Tibial nerve (tissue), 4 donors: ENCODE measurements around the gene ADAMTS3. TPM values are rescaled to one million over a fixed set of nuclear protein-coding genes. Genes with fewer than 3 reads are reported as not detected.
A peak's percentile ranks its signal among the peaks of the same experiment; 100 is the strongest.

Source experiments
- DNase-seq, 2 donors: peaks; one replicate each; pipeline ENCODE4 v3.0.0-alpha.2; 2019; ENCODE audit warnings: low spot score in 2 of 2
- H3K27ac ChIP-seq, 4 donors: fragments of 200-600 bp; sonication (generic) in 3 of 4; one replicate each; pipeline ENCODE4 v1.5.1; 2017 to 2019; ENCODE audit warnings: mild to moderate bottlenecking in 1 of 4
- H3K27me3 ChIP-seq, 2 donors: fragments of 200-600 bp; sonication (generic) in 1 of 2; one replicate each; pipeline versions ENCODE4 v1.5.1 to v1.6.0; 2017 to 2019
- H3K36me3 ChIP-seq, 3 donors: fragments of 200-600 bp; sonication (generic); one replicate each; pipeline ENCODE4 v1.5.1; 2018 to 2019
- H3K4me1 ChIP-seq, 4 donors: fragments of 200-600 bp; sonication (generic) in 3 of 4; one replicate each; pipeline ENCODE4 v1.5.1; 2017 to 2019
- H3K4me3 ChIP-seq, 4 donors: fragments of 200-600 bp; sonication (generic) in 3 of 4; one replicate each; pipeline ENCODE4 v1.5.1; 2017 to 2019; ENCODE audit warnings: mild to moderate bottlenecking in 1 of 4, moderate library complexity in 1 of 4
- H3K9me3 ChIP-seq, 4 donors: fragments of 200-600 bp; sonication (generic) in 3 of 4; one replicate each; pipeline ENCODE4 v1.5.1; 2017 to 2019
- EP300 ChIP-seq, 2 donors: sonication (generic); formaldehyde crosslinking; IDR thresholded peaks; one replicate each; pipeline ENCODE4 v1.6.1; 2017; ENCODE audit warnings: antibody characterized with exemption in 2 of 2, mild to moderate bottlenecking in 1 of 2
- POLR2A ChIP-seq, 2 donors: fragments of 450-650 bp; IDR thresholded peaks; one replicate each; pipeline ENCODE4 v1.6.1; 2017; ENCODE audit warnings: antibody characterized with exemption in 2 of 2, mild to moderate bottlenecking in 2 of 2, moderate library complexity in 2 of 2
- WGBS, 2 donors: methylation state at CpG; one replicate each; pipeline ENCODE4 v1.1.5; 2018; 5-methylcytosine and 5-hydroxymethylcytosine counted together
- total RNA-seq, 4 donors: library from RNA; depleted of rRNA; stranded (reverse); fragments of >200 nt; gene quantifications; one replicate each; pipeline ENCODE4 v1.1.0, GENCODE V29; 2016
- TF ChIP-seq, protein P1 (sequence below), 5 experiments: fragments of 200-600 bp in 3 of 5; fragments of 450-650 bp in 2 of 5; sonication (generic) in 3 of 5; IDR thresholded peaks; one replicate each; pipeline ENCODE4 v1.5.1; 2016 to 2019; ENCODE audit warnings: antibody characterized with exemption in 5 of 5, mild to moderate bottlenecking in 3 of 5, moderate library complexity in 2 of 5

Gene ADAMTS3
- total RNA-seq, 4 donors from 2014 or later = 1.7 to 4.3 (median 2.4) TPM

DNA sequence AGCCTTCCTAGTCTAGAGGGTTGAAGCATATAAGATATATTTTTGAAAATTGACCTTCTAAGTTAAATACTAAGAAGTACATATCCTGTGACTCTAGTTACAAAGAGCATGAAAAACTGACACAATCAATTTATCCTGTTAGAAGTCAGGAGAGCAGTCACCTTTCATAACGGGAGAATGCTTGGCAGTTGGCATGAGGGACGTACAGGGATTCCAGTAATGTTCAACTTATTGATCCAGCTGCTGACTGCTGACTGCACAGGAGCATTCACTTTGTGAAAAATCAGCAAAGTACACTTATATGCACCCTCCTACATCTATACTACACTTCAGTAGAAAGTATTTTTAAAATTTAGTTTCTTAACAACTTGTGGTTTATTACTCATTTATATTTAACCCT lies 4.2 kb downstream of the ADAMTS3 start:
- DNase-seq = no peak
- 81% methylated on average over 2 of the region's 2 CpGs for WGBS, 2 donors
- Histone ChIP-seq H3K9me3 (no peaks in the 10 kb centered on the region), H3K27me3 (no peaks in the 10 kb centered on the region), H3K36me3 (no peaks in the 10 kb centered on the region), H3K27ac (no peak overlapping the region), H3K4me1 (peaks cover 0 to 13% (median 4%) of the 10 kb centered on the region in 4 donors), H3K4me3 (no peak overlapping the region)
- TF ChIP-seq EP300 (IDR thresholded peaks at IDR 0.05) (no peak), POLR2A (IDR thresholded peaks at IDR 0.05) (no peak)

DNA sequence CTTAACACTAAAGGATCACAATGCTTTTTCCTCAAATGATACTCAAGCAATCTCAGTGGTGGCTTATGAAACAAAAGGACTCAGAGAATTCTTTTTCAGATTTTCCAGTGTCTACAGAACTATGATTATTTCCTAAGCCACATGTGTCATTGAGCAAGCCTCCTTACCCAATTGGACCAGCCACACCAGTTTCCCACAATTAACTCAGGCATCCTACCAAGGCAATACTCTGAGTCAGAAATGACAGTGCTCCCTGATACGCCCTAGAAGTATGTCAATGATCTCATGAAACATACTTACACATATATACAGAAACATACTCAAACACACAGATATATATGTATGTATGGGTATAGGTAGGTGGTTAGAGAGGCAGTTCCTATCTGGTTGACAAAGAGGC lies 4.8 kb downstream of the ADAMTS3 start:
- Histone ChIP-seq H3K27me3 (no peaks in the 10 kb centered on the region), H3K27ac (no peak overlapping the region), H3K9me3 (no peaks in the 10 kb centered on the region), H3K36me3 (no peaks in the 10 kb centered on the region), H3K4me3 (no peak overlapping the region), H3K4me1 (peaks cover 0 to 8% (median 4%) of the 10 kb centered on the region in 4 donors)
- TF ChIP-seq EP300 (IDR thresholded peaks at IDR 0.05) = peak in 1 of 2 donors; percentile 49
- TF ChIP-seq, protein P1, sequence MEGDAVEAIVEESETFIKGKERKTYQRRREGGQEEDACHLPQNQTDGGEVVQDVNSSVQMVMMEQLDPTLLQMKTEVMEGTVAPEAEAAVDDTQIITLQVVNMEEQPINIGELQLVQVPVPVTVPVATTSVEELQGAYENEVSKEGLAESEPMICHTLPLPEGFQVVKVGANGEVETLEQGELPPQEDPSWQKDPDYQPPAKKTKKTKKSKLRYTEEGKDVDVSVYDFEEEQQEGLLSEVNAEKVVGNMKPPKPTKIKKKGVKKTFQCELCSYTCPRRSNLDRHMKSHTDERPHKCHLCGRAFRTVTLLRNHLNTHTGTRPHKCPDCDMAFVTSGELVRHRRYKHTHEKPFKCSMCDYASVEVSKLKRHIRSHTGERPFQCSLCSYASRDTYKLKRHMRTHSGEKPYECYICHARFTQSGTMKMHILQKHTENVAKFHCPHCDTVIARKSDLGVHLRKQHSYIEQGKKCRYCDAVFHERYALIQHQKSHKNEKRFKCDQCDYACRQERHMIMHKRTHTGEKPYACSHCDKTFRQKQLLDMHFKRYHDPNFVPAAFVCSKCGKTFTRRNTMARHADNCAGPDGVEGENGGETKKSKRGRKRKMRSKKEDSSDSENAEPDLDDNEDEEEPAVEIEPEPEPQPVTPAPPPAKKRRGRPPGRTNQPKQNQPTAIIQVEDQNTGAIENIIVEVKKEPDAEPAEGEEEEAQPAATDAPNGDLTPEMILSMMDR (IDR thresholded peaks at IDR 0.05) = no peak
- TF ChIP-seq POLR2A (IDR thresholded peaks at IDR 0.05) = no peak
- no peak for DNase-seq
- WGBS, 2 donors = 86 to 88% methylated on average over 1 of the region's 1 CpG

DNA sequence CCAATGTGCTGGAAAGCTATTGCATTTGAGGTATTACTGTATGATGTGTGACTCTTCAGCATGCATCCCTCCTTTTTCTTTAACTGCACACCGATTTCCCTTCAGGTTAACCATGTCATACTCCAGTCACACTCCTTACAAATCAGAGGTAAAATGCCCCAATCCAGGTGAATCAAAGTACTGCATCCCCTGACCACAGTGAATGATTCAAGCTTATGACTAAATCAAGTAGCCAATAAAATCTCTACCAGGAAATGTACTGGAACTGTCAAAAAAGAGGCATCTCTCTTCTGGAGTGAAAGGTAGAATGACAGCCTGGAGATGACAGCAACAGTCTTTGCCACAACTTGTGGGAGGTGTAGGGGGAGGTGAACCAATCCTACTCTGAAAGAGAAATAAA lies 10.4 kb downstream of the ADAMTS3 start:
- H3K4me1 ChIP-seq = no peaks in the 10 kb centered on the region
- H3K27me3 ChIP-seq = no peaks in the 10 kb centered on the region
- TF ChIP-seq, protein P1 (IDR thresholded peaks at IDR 0.05) = no peak
- TF ChIP-seq POLR2A (IDR thresholded peaks at IDR 0.05) = no peak
- TF ChIP-seq EP300 (IDR thresholded peaks at IDR 0.05) = no peak
- no peak overlapping the region for H3K27ac ChIP-seq
- no peak for DNase-seq
- H3K36me3 ChIP-seq = no peaks in the 10 kb centered on the region
- H3K4me3 ChIP-seq = no peak overlapping the region
- WGBS, 2 donors = 91 to 100% methylated on average over 1 of the region's 1 CpG
- H3K9me3 ChIP-seq = no peaks in the 10 kb centered on the region

DNA sequence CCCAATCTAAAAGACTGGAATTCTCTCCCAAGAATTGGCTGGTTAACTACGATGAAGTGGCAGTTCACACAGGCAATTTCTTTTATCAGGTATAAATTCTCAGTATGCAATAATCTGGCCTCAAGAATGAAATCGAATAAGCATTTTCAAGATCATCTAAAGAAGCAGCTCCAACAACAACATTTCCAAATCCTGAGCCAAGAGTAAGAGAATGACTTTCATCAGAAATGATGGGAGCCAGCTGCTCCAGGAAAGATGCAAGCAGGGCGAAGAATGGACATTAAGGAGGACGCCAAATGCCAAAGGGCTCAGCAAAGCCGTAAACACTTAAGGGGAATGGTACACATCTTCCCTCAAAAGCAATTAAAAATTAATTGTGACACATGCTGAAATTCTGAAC lies 12.0 kb downstream of the ADAMTS3 start:
- no peak overlapping the region for H3K27ac ChIP-seq
- no peak overlapping the region for H3K4me3 ChIP-seq
- 62 to 64% methylated on average over 5 of the region's 5 CpGs for WGBS, 2 donors
- H3K9me3 ChIP-seq = no peaks in the 10 kb centered on the region
- no peaks in the 10 kb centered on the region for H3K4me1 ChIP-seq
- no peak for DNase-seq
- no peaks in the 10 kb centered on the region for H3K27me3 ChIP-seq
- H3K36me3 ChIP-seq = no peaks in the 10 kb centered on the region
- TF ChIP-seq POLR2A (IDR thresholded peaks at IDR 0.05) (no peak), EP300 (IDR thresholded peaks at IDR 0.05) (no peak)
- TF ChIP-seq, protein P1 (IDR thresholded peaks at IDR 0.05) = no peak

DNA sequence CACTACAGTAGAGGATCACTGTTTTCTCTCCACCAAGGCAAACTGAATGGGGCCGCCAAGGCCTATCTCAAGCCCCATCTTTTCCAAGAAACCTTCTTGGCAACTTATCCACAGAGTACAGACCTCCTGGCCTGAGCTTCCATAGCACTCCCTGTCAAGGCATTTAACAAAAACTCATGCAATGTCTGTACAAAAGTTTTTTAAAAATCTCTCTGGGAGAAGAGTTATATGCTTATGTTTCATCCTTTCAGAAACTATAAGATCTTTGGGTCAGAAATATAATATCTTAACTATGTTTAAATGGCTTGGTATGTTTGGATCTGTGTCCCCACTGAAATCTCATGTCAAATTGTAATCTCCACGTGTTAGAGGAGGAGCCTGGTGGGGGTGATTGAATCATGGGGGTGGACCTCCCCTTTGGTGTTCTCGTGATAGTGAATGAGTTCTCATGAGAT lies 13.6 kb downstream of the ADAMTS3 start:
- 52 to 56% methylated on average over 3 of the region's 3 CpGs for WGBS, 2 donors
- Histone ChIP-seq H3K27ac (no peak overlapping the region), H3K4me3 (no peak overlapping the region), H3K27me3 (no peaks in the 10 kb centered on the region), H3K36me3 (no peaks in the 10 kb centered on the region), H3K9me3 (no peaks in the 10 kb centered on the region), H3K4me1 (no peaks in the 10 kb centered on the region)
- TF ChIP-seq, protein P1 (IDR thresholded peaks at IDR 0.05) = no peak
- TF ChIP-seq EP300 (IDR thresholded peaks at IDR 0.05) = no peak
- TF ChIP-seq POLR2A (IDR thresholded peaks at IDR 0.05) = no peak
- no peak for DNase-seq
